Measurements from ENCODE around the gene STXBP2.

STXBP2 gene

GRCh38 chr19:7632340-7633203 lies 4.3 kb upstream of the STXBP2 start:
- DNase-seq (ENCODE audit: low spot score) = no peak

GRCh38 chr19:7633698-7634097 lies 3.2 kb upstream of the STXBP2 start, which contains the start of gene PCP2:
Gene PCP2, minus strand, starts transcription at chr19:7633719. Its CDS starts 262 bp downstream, at chr19:7633457.
- no peak for DNase-seq (ENCODE audit: low spot score)

- no peak for DNase-seq (ENCODE audit: low spot score)
Observed at GRCh38 chr19:7635670-7636069, 1.2 kb upstream of the STXBP2 start.

- no peak for DNase-seq (ENCODE audit: low spot score)
Observed at GRCh38 chr19:7636317-7636690, 606 bp upstream of the STXBP2 start.

- peak; percentile 75 for DNase-seq (ENCODE audit: low spot score)
Observed at GRCh38 chr19:7637374-7638256, 705 bp downstream of the STXBP2 start.

GRCh38 chr19:7638802-7639465 lies 2.0 kb downstream of the STXBP2 start:
- no peak for DNase-seq (ENCODE audit: low spot score)

- DNase-seq (ENCODE audit: low spot score) = no peak
Observed at GRCh38 chr19:7639863-7640348, 3.0 kb downstream of the STXBP2 start.

GRCh38 chr19:7640803-7641202 lies 3.9 kb downstream of the STXBP2 start:
- no peak for DNase-seq (ENCODE audit: low spot score)

GRCh38 chr19:7641290-7642276 lies 4.7 kb downstream of the STXBP2 start:
- no peak for DNase-seq (ENCODE audit: low spot score)

- DNase-seq (ENCODE audit: low spot score) = no peak
Observed at GRCh38 chr19:7642295-7643030, 5.6 kb downstream of the STXBP2 start.

GRCh38 chr19:7643031-7643415 lies 6.1 kb downstream of the STXBP2 start:
- no peak for DNase-seq (ENCODE audit: low spot score)

- peak; percentile 59 for DNase-seq (ENCODE audit: low spot score)
Observed at GRCh38 chr19:7643629-7644549, 7.0 kb downstream of the STXBP2 start.

GRCh38 chr19:7644550-7644877 lies 7.6 kb downstream of the STXBP2 start:
- DNase-seq (ENCODE audit: low spot score) = no peak

GRCh38 chr19:7645163-7645562 lies 8.3 kb downstream of the STXBP2 start:
- DNase-seq (ENCODE audit: low spot score) = no peak

GRCh38 chr19:7645656-7646425 lies 8.9 kb downstream of the STXBP2 start:
- DNase-seq (ENCODE audit: low spot score) = no peak

- DNase-seq (ENCODE audit: low spot score) = no peak
Observed at GRCh38 chr19:7646426-7646700, 9.5 kb downstream of the STXBP2 start.

- no peak for DNase-seq (ENCODE audit: low spot score)
Observed at GRCh38 chr19:7647156-7647555, 10.2 kb downstream of the STXBP2 start.

- peak; percentile 67 for DNase-seq (ENCODE audit: low spot score)
Observed at GRCh38 chr19:7648265-7649014, 11.5 kb downstream of the STXBP2 start.
